GM23248 (cell line): ENCODE data around the gene ABCA8. TPM values are rescaled to one million over a fixed set of nuclear protein-coding genes. Genes with fewer than 3 reads are reported as not detected.

Experiments
- DNase-seq: peaks from one replicate; pipeline ENCODE4 v3.0.0-alpha.2; 2015
- H2AFZ ChIP-seq: fragments of 200-600 bp; sonication (generic); 2 replicates; pipeline ENCODE4 v1.6.1; 2016; ENCODE audit warnings: antibody characterized with exemption
- H3F3A ChIP-seq: fragments of 200-600 bp; sonication (generic); 2 replicates; pipeline ENCODE4 v1.6.1; 2016; ENCODE audit warnings: mild to moderate bottlenecking, antibody characterized with exemption, mixed run types; ENCODE audit not compliant: insufficient read depth
- H3K27ac ChIP-seq: fragments of 200-600 bp; sonication (generic); 2 replicates; pipeline ENCODE4 v1.5.1; 2016; ENCODE audit warnings: mild to moderate bottlenecking
- H3K27me3 ChIP-seq: fragments of 200-600 bp; sonication (generic); replicated peaks from 2 replicates; pipeline ENCODE4 v1.6.1; 2016; ENCODE audit warnings: mild to moderate bottlenecking; ENCODE audit not compliant: insufficient read depth
- H3K36me3 ChIP-seq: fragments of 200-600 bp; sonication (generic); 2 replicates; pipeline ENCODE4 v1.6.1; 2016; ENCODE audit warnings: low read depth, mild to moderate bottlenecking
- H3K4me1 ChIP-seq: fragments of 200-600 bp; sonication (generic); 2 replicates; pipeline ENCODE4 v1.6.1; 2016; ENCODE audit warnings: mild to moderate bottlenecking; ENCODE audit not compliant: insufficient read depth
- H3K4me2 ChIP-seq: fragments of 200-600 bp; sonication (generic); one replicate; pipeline ENCODE4 v1.6.1; 2016; ENCODE audit warnings: mild to moderate bottlenecking; ENCODE audit not compliant: unreplicated experiment
- H3K4me3 ChIP-seq: fragments of 200-600 bp; sonication (generic); 2 replicates; pipeline ENCODE4 v1.5.1; 2016; ENCODE audit warnings: mild to moderate bottlenecking
- H3K79me2 ChIP-seq: fragments of 200-600 bp; sonication (generic); 2 replicates; pipeline ENCODE4 v1.6.1; 2016; ENCODE audit warnings: mild to moderate bottlenecking; ENCODE audit not compliant: insufficient read depth
- H3K9ac ChIP-seq: fragments of 200-600 bp; sonication (generic); 2 replicates; pipeline ENCODE4 v1.6.1; 2016; ENCODE audit warnings: mild to moderate bottlenecking
- H3K9me2 ChIP-seq: fragments of 200-600 bp; sonication (generic); 2 replicates; pipeline ENCODE4 v1.6.1; 2016; ENCODE audit warnings: mixed run types, mild to moderate bottlenecking, moderate library complexity; ENCODE audit not compliant: insufficient read depth
- H3K9me3 ChIP-seq: fragments of 200-600 bp; sonication (generic); one replicate; pipeline ENCODE4 v1.6.1; 2017; ENCODE audit warnings: low read depth
- H4K20me1 ChIP-seq: fragments of 200-600 bp; sonication (generic); 2 replicates; pipeline ENCODE4 v1.6.0; 2016; ENCODE audit not compliant: insufficient read depth
- EZH2 ChIP-seq: fragments of 200-600 bp; sonication (generic); IDR thresholded peaks from 2 replicates; pipeline ENCODE4 v1.6.1; 2018; ENCODE audit warnings: antibody characterized with exemption, mild to moderate bottlenecking; ENCODE audit not compliant: insufficient read depth, poor library complexity, severe bottlenecking
- EZH2phosphoT487 ChIP-seq: fragments of 200-600 bp; sonication (generic); IDR thresholded peaks from 2 replicates; pipeline ENCODE4 v1.6.1; 2018; ENCODE audit warnings: antibody characterized with exemption, moderate library complexity, mild to moderate bottlenecking, low read depth; ENCODE audit not compliant: insufficient read depth
- WGBS, 2 experiments: methylation state at CpG; one replicate each; pipeline ENCODE4 v1.1.6; 2015 to 2017; ENCODE audit warnings: low lambda C conversion rate in 2 of 2, low coverage in 1 of 2; ENCODE audit errors: missing lambda C conversion rate in 2 of 2; 5-methylcytosine and 5-hydroxymethylcytosine counted together
- in situ Hi-C: fragments of 300-500 bp; cut with MboI; formaldehyde crosslinking; loops from 2 replicates; pipeline ENCODE4 v1.15.0; 2020
- polyA plus RNA-seq: library from polyadenylated mRNA; unstranded; fragments of >200 nt; fragmentation: Nextera tagmentation; extraction: Ambion mirVana; gene quantifications from 2 replicates; pipeline ENCODE4 v1.2.1, GENCODE V29; 2016
- total RNA-seq: library from RNA; depleted of rRNA; stranded (reverse); fragments of >200 nt; shearing (Covaris generic); gene quantifications from 2 replicates; pipeline ENCODE4 v1.2.3, GENCODE V29; 2014

Gene ABCA8
- total and polyA plus RNA-seq, 2 experiments from 2014 or later: 4.4 to 8.0 TPM

DNA sequence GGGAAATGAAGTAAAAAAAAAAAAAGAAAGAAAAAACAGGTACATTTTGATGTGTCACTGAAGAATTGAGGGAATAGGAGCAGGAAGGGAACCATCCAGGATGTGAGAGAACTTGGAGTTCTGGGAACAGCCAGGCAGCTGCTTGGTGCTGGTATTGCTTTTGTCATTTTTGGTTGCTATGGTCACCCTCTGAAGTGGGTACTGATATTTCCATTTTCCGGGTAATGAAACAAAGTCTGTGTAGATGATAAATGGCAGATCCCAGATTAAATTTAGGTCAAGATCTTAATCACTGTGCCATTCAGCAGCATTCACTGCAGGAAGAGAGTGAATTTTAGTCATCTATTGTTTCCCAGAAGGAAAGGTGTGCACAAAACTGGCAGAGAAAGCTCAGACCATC is 93.6 kb downstream of the ABCA8 start:
- H3K27me3 ChIP-seq: no peaks in the 10 kb centered on the region
- no peaks in the 10 kb centered on the region for H3K9me2 ChIP-seq
- no peak for TF ChIP-seq EZH2phosphoT487
- no peaks in the 10 kb centered on the region for H3K79me2 ChIP-seq
- H3K36me3 ChIP-seq: no peaks in the 10 kb centered on the region
- H3K4me2 ChIP-seq: no peak overlapping the region
- in situ Hi-C loops: no loop called here
- no peak for DNase-seq
- no peaks in the 10 kb centered on the region for H4K20me1 ChIP-seq
- no peak overlapping the region for H3K9ac ChIP-seq
- no peak overlapping the region for H2AFZ ChIP-seq
- H3F3A ChIP-seq: no peaks in the 10 kb centered on the region
- H3K4me1 ChIP-seq: no peaks in the 10 kb centered on the region
- no peaks in the 10 kb centered on the region for H3K9me3 ChIP-seq
- 8 to 14% methylated on average over 1 of the region's 1 CpG for WGBS, 2 experiments
- H3K27ac ChIP-seq: no peak overlapping the region
- H3K4me3 ChIP-seq: no peak overlapping the region

DNA sequence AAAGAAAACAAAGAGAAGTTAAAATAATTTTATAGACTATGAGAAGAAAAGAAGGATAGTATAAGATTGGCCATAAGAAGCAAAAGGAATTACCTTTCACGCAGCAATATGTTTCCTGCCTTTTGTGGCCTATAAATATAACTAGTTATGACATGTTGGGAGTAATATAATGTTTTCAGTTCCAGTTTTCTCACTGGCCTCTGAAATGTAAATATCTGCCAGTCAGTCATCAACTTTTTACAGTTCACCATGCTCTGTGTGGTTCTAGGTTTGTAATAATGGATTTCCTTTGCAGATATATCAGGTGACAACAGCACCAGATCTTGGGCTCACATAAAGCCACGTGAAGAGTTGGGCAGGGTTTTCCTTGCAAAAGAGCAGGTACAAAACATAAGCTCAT is 94.3 kb downstream of the ABCA8 start:
- H4K20me1 ChIP-seq: no peaks in the 10 kb centered on the region
- 52 to 56% methylated on average over 2 of the region's 2 CpGs for WGBS, 2 experiments
- H2AFZ ChIP-seq: no peak overlapping the region
- no peaks in the 10 kb centered on the region for H3K36me3 ChIP-seq
- H3K9ac ChIP-seq: no peak overlapping the region
- no peak overlapping the region for H3K4me2 ChIP-seq
- TF ChIP-seq EZH2phosphoT487: no peak
- TF ChIP-seq EZH2: no peak
- no peaks in the 10 kb centered on the region for H3K27me3 ChIP-seq
- H3K27ac ChIP-seq: no peak overlapping the region
- no peaks in the 10 kb centered on the region for H3K79me2 ChIP-seq
- no peaks in the 10 kb centered on the region for H3K9me3 ChIP-seq
- H3F3A ChIP-seq: no peaks in the 10 kb centered on the region
- H3K9me2 ChIP-seq: no peaks in the 10 kb centered on the region
- in situ Hi-C loops: no loop called here
- H3K4me3 ChIP-seq: no peak overlapping the region
- no peaks in the 10 kb centered on the region for H3K4me1 ChIP-seq
- DNase-seq: no peak

DNA sequence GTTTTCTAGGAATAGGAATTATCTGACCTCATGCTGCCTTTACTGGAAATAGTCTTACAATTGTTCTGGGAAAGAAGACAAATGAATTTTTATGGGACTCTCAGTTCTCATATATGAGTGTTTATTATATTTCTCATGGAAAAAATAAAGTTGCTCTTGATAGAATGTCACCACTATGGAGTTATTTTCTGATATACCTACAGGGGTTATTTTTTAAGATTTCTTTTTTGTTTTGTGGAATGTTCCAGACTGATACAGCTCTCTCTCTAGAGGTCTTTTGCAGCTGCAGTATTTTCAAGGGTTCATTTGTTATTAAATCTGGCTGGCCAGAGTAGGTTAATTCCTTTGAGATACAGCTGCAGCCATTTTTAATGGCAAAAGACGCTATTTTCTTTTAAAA is 100.7 kb downstream of the ABCA8 start:
- no peak overlapping the region for H2AFZ ChIP-seq
- H4K20me1 ChIP-seq: no peaks in the 10 kb centered on the region
- H3K9me3 ChIP-seq: no peaks in the 10 kb centered on the region
- H3F3A ChIP-seq: no peaks in the 10 kb centered on the region
- DNase-seq: no peak
- H3K27me3 ChIP-seq: peaks cover 5% of the 10 kb centered on the region; the same call in 1 of the 2 replicates
- TF ChIP-seq EZH2phosphoT487 (no peak), EZH2 (no peak)
- H3K36me3 ChIP-seq: no peaks in the 10 kb centered on the region
- no peaks in the 10 kb centered on the region for H3K9me2 ChIP-seq
- in situ Hi-C loops: no loop called here
- H3K4me3 ChIP-seq: no peak overlapping the region
- no peak overlapping the region for H3K4me2 ChIP-seq
- no peaks in the 10 kb centered on the region for H3K4me1 ChIP-seq
- H3K27ac ChIP-seq: no peak overlapping the region
- H3K9ac ChIP-seq: no peak overlapping the region
- 47 to 66% methylated on average over 1 of the region's 1 CpG for WGBS, 2 experiments
- no peaks in the 10 kb centered on the region for H3K79me2 ChIP-seq

DNA sequence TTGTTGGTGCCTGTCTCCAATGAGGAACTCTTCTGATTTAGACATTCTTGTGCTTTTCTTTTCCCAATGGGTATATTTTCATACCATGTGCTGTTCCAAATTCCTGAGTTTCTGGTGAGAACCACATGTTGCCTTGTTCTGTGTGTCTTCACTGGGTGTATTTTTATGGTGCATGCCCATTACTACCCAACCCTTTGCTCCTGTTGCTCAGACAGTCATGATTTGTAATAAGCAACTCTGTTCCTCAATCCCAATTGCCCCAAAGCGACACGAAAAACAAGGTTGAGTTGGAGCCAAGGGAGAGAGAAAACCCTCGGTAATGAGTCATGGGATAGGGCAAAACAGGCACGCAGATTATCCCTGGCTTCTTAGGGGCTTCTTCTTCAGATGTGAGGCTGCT is 101.8 kb downstream of the ABCA8 start:
- Histone ChIP-seq H3K27me3 (peaks cover 5% of the 10 kb centered on the region; the same call in 1 of the 2 replicates), H3K4me2 (no peak overlapping the region), H4K20me1 (no peaks in the 10 kb centered on the region), H3K27ac (no peak overlapping the region), H3K9ac (no peak overlapping the region), H3K9me2 (no peaks in the 10 kb centered on the region), H3K79me2 (no peaks in the 10 kb centered on the region), H3F3A (no peaks in the 10 kb centered on the region), H3K4me3 (no peak overlapping the region), H3K36me3 (no peaks in the 10 kb centered on the region), H2AFZ (no peak overlapping the region), H3K9me3 (no peaks in the 10 kb centered on the region), H3K4me1 (no peaks in the 10 kb centered on the region)
- no peak for DNase-seq
- in situ Hi-C loops: no loop called here
- TF ChIP-seq EZH2: no peak
- 85% methylated on average over 4 of the region's 4 CpGs for WGBS, 2 experiments

DNA sequence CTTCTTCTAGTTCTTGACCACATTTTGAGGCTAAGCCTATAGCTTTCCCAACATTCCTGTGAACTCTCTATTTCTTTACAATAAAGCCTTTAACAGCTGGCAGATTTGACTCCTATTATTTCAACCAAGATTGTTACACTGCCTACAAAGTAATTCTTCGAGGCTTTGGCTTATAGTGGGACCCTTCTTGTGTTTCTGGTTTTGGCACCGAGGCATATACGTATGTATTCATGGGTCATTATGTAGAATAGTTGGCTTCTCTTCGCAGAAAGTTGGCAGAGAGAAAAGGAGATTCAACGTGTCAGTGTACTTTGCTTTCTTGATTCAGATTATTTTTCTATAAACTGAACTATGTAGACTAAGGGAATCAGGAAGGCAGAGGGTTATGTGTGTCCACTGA is 102.2 kb downstream of the ABCA8 start:
- WGBS, 2 experiments: 51 to 64% methylated on average over 5 of the region's 5 CpGs
- no peak overlapping the region for H3K4me2 ChIP-seq
- no peak overlapping the region for H3K4me3 ChIP-seq
- no peaks in the 10 kb centered on the region for H3K9me2 ChIP-seq
- H3K9ac ChIP-seq: no peak overlapping the region
- no peak for TF ChIP-seq EZH2phosphoT487
- no peak for TF ChIP-seq EZH2
- no peaks in the 10 kb centered on the region for H3K36me3 ChIP-seq
- no peaks in the 10 kb centered on the region for H3K79me2 ChIP-seq
- peaks cover 5% of the 10 kb centered on the region; the same call in 1 of the 2 replicates for H3K27me3 ChIP-seq
- no peaks in the 10 kb centered on the region for H3K4me1 ChIP-seq
- DNase-seq: no peak
- H3F3A ChIP-seq: no peaks in the 10 kb centered on the region
- H4K20me1 ChIP-seq: no peaks in the 10 kb centered on the region
- H3K27ac ChIP-seq: no peak overlapping the region
- no peaks in the 10 kb centered on the region for H3K9me3 ChIP-seq
- in situ Hi-C loops: no loop called here
- H2AFZ ChIP-seq: no peak overlapping the region
